Fibroblast of skin of right quadriceps (primary cell): Measurements from ENCODE around the gene CYBA.
A peak's percentile ranks its signal among the peaks of the same experiment; 100 is the strongest.
"Not testable (repeated sequence)": the region's sequence is repeated elsewhere in the genome, so short reads cannot be mapped to it uniquely, and the experiment has no call there.

Experiments used
- DNase-seq: peaks from one replicate; pipeline ENCODE4 v3.0.0-alpha.2; 2013

Gene CYBA

DNA sequence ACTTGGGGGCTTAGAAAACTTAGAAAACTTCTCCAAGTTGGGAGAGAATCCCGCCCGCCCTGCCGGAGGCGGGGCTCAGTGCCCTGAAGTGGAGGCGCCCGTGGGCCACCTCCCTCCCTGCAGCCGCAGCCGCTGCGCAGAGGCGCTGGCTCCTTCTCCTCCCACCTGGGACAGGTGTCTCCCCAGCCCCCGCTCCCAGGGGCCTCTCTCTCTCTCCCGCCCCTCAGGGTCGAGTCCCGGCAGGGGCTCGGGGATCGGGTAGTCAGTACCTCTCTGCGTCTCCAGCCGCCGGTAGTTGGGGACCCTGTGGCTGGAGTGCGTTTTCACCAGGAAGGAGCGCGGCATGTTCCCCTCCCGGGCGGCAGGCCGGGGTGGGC, 35.2 kb upstream of the CYBA start:
- no peak for DNase-seq

GRCh38 chr16:88685156-88686061, 34.6 kb upstream of the CYBA start:
- peak; percentile 59 for DNase-seq

DNA sequence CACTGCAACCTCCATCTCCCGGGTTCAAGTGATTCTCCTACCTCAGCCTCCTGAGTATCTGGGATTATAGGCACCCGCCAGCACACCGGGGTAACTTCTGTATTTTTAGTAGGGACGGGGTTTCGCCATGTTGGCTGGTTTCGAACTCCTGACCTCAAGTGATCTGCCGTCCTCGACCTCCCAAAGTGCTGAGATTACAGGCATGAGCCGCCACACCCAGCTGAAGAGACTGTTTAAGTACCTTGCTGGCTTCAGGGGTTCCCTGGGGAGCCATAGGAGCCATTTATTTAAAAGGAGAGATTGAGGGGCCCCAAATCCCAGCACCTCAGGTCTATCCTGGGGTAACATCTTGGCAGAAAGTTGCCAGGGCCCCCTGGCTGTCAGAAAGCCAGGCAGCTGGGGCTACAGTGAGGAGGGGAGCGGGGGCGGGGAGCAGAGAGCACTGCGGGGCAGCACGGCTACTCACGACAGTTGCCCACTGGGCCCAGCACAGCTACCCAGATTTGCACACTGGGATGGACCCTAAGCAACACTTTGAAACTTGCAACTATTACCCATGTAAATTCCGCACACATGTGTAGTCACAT, 33.8 kb upstream of the CYBA start:
- DNase-seq: no peak

- no peak for DNase-seq
Observed at GRCh38 chr16:88681709-88682451, 31.0 kb upstream of the CYBA start.

DNA sequence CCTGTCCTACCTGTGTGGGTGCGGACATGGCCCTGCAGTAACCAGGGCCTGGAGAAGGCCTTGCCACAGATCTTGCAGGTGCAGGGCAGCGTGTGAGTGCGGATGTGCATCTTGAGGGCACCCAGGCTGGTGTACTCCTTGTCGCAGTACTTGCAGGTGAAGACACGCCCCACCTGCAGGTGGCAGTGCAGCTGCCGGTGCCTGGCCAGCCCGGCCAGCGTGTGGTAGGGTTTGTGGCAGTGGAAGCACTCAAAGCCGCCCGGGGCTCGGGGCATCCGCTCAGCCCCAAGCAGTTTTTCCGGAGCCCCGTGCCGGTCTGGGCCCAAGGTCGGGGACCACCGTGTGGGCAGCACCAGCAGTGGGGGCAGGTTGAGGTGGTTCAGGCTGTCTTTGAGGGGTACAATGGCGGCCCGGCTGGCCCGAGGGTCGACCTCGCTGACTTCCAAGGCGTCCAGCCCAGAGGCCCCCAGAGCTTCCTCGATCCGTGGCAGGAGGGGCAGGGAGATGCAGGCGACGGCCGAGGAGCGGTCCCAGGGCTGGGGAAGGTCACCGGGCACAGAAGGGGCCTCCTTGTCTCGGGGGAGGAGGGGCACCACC, 30.3 kb upstream of the CYBA start:
- no peak for DNase-seq

DNA sequence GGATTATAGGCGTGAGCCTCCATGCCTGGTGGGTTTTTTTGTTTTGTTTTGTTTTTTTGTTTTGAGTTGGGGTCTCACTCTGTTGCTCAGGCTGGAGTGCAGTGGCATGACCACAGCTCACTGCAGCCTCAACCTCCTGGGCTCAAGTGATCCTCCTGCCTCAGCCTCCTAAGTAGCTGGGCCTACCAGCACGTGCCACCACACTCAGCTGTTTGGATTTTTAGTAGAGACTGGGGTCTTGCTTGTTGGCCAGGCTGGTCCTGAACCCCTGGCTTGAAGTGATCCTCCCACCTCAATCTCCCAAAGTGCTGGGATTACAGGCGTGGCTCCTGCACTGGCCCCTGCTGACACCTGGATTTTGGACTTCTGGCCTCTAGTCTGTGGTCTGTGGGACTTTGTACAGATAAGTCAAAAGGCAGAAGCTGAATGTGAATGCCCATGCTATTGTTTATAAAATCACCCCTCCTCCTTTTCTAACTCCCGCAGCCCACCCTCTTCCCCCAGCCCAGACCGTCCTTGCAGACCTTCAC, 29.8 kb upstream of the CYBA start:
- no peak for DNase-seq

GRCh38 chr16:88678224-88678979, 27.5 kb upstream of the CYBA start:
- DNase-seq: no peak

DNA sequence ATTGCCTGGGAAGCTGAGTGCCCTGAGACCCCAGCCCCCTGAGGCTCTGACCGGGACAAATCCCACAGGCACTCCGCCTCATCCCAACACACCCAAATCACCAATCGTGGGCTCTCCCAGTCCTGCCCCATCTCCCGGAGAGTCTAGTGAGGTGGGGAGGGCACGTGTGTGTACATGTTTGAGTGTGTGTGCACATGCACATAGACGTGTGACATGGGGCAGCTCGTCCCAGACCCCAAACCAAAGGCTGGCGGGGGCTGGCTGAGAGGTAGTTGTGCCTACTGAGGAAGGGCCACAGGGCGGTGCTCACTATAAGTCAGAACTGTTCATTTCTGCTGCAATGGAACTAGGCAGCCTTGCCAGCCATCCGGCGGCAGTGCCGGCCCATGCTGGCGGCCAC, 26.9 kb upstream of the CYBA start:
- no peak for DNase-seq

DNA sequence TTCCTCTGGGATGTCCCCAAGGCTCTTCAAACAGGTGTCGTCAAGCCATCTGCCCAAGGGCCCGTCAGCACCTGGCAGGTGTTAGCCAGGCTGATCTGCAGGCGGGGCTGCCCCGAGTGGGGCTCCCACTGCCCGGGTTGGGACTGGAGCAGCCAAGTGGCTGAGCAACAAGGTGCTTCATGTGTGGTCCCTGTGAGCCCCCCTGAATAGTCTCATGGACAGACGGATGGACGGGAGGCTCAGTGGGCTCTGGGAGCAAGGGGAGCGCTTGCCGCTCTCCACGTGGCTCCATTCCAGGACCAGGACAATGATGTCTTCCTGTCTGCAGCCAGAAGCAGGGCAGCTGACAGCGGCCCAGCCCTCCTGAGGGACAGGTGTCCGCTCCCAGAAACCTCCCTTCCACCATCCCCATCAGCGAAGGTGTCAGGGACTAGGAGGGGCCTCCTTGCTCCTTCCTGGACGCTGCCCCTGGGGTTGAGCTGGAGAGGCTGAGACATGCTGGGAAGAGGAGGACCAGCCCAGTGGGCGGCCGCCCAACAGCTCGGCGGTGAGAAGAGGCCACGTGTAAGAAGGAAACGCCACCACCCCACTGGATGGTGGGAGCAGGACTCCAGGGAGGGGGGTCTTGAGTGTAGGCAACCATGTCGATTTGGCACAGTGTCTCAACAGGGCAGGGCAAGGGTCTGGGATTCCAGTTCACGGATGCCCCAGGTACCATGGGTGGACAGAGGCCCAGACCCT, 25.8 kb upstream of the CYBA start:
- DNase-seq: no peak

DNA sequence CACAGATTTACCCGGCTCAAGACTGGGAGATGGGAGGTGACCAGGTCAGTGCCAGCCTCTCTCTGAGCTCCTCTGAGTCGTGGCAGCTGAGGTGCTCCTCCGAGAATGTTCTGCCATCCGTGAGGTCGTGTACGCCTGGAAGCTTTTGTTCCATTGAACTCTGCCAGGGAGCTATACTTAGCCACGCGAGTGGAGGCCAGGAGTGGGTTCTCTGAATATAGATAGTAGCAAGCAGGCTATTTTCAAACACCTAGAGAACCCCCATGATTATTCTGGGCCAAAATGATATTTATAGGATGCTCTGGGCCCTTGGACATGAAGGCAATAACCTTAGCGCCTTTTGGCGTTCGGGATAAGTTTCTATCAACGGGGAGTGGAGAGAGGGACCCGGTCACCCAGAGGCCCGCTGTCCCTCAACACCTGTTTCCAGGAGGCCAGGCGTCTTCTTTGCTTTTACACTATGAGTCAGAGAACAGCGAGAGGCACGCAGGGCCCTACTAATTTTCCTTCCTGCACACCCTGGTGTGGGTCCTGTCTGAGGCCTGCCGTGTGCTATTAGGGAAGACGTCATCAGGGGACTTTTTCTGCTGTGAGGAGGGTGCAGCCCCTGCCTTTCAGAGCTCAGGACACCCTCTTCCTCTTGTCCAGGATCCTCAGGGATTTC, 23.0 kb upstream of the CYBA start:
- DNase-seq: no peak

DNA sequence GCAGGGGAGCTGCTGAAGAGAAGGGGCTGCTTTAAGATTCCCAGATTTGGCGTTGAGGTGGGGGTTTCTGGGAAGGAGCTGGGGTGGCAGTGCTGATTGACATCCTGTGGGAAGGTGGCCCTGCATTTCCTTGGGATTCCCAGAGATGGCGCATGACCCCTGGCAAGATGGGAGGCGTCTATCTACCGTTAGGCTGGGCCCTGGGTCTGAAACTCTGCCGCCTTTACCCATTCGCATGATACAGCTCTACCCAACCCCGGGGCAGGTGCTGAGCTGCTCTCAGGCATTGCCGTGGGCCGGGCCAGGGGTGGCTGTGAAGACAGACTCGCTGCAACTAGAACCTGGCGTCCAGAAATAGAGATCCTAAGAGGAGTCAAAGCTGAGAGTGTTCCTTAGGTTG, 21.9 kb upstream of the CYBA start:
- no peak for DNase-seq

DNA sequence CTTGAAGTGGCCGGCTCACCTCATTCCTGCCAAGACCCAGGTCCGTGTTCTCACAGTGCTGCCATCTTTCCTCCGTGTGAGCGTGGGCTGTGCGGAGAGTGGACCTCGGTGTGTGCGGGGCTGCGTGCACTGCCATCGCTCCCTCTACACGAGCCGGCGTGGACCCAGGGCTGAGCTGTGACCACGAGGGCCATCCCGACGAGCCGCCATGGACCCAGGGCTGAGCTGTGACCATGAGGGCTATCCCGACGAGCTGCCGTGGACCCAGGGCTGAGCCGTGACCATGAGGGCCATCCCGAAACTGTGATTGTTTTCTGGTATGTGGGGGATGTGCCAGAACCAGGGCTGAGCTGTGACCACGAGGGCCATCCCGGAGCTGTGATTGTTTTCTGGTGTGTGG, 21.0 kb upstream of the CYBA start:
- no peak for DNase-seq

GRCh38 chr16:88669980-88670379, 19.1 kb upstream of the CYBA start:
- no peak for DNase-seq

- DNase-seq: not testable (repeated sequence)
Observed at GRCh38 chr16:88669493-88669892, 18.6 kb upstream of the CYBA start.

DNA sequence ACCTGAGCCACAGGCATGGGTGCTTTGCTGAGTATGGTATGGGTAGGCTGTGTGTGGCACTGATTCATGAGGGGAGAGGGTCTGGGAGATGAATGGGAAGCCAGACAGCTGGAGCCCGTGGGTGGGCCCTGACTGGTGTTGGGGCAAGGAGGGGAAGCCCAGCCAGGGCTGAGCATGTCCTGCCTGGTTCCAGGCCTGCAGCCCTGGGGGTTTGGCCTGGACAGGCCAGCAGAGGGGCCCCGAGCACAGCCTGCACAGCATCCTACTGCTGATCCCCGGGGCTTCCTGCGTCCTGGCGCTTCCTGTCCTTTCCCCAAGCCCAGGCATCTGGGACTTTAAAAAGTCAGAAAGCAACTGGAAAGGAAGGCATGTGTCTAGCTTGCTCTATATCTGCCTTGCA, 16.6 kb upstream of the CYBA start:
- no peak for DNase-seq

DNA sequence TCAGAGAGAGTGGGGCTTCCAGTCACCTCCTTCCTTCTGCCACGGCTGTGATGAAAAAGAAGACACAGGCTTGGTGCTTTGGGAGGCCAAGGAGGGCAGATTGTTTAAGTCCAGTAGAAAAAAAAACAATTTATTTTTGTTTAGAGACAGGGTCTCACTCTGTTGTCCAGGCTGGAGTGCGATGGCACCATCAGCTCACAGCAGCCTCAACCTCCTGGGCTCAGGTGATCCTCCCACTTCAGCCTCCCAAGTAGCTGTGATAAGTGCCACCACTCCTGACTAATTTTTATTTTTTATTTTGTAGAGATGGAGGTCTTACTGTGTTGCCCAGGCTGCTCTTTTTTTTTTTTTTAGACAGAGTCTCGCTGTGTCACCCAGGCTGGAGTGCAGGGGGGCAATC, 14.7 kb upstream of the CYBA start:
- no peak for DNase-seq

DNA sequence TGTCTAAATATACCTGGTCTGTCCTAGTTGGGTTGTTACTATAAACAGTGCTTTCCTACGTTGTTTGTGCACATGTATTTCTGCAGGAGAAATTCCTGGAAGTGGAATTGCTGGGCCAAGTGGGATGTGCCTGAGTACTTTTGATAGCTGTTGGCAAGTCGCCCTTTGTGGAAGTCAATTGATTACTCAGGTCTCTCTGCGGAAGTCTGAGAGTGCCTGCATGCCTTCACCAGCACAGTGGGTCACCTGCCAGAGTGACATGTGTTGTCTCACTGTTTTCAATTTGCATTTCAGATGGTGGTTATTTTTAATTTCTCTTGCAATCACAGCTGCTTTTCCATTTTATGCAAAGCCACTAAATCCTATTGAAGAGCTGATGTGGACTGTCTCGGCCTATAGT, 14.3 kb upstream of the CYBA start:
- DNase-seq: no peak

DNA sequence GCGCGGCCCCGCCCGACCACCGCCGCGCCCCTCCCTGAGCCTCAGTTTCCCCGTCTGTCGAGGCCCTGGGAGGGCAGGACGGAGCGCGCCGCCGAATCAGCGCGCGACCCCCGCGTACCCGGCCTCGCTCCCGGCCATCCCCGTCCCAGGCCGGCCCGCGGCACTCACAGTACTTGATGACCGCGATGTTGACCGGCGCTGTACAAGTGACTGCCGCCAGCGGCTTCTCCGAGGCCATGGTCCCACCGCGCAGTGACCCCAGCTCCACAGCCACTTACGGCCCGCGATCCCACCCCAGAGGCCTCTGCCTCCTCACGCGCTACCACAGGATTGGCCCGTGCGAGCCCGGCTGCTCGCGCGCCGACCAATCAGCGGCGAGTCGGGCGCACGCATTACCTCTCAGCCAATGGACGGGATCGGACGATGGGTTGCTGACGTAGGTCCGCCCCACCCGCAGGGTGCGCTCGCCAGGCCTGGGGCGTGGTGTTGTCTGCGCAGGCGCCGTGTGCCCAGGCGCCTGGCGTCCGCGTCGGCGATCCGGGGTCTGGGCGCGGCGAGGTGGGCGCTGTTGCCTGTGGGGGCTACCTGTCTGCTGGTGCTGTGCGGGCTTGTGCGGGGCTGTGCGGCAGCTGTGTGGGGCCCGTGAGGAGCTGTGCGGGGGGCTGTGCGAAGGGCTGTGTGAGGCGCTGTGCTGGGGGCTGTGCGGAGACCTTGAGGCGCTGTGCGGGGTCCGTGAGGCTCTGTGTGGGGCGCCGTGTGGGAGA, 12.2 kb upstream of the CYBA start, which contains the start of gene MVD:
Gene MVD (minus strand): TSS at position 249 of the 764 bp plus-strand sequence. CDS start 11 bp downstream, at position 238.
- DNase-seq: peak; percentile 97

DNA sequence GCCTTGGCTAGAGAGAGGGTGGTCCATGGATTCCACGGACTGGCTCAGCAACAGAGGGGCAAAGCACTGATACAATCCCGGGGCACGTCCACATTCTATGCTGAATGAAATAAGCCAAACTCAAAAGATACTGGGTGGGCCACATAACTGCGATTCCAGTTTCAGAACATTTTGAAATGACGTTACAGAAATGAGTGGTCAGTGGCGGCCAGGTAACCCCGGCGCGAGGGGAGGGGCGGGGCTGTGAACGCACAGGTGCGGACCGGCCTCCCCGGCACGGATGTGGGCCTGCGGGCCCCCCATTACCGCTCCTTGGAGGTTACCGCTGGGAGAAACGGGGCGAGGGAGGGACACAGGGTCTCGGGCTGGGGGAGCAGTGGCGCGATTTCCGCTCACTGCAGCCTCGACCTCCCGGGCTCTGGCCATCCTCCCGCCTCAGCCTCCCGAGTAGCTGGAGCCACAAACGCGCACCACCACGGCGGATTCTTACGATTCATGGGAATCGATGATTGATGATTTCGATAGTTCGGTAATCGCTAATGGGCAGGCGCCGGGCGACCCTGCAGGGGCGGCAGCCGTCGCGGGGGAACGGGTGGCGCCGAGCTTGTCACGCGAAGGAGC, 11.5 kb upstream of the CYBA start:
- DNase-seq: no peak

GRCh38 chr16:88661468-88661867, 10.6 kb upstream of the CYBA start:
- no peak for DNase-seq
